GM23338 (cell line): ENCODE measurements around the gene TNFRSF21. TPM values are rescaled to one million over a fixed set of nuclear protein-coding genes. Genes with fewer than 3 reads are reported as not detected.

Experiments used
- ATAC-seq: fragments of 200-7000 bp; cut with Tn5 transposase; 3 replicates; pipeline ENCODE4 v1.9.1; 2020
- DNase-seq: peaks from one replicate; pipeline ENCODE4 v3.0.0-alpha.2; 2015; ENCODE audit warnings: low spot score
- H2AFZ ChIP-seq: fragments of 200-600 bp; sonication (generic); 2 replicates; pipeline ENCODE4 v1.8.0; 2016; ENCODE audit warnings: antibody characterized with exemption, mild to moderate bottlenecking, moderate library complexity
- H3F3A ChIP-seq: fragments of 200-600 bp; sonication (generic); replicated peaks from 2 replicates; pipeline ENCODE4 v1.8.0; 2017; ENCODE audit warnings: antibody characterized with exemption, mixed run types, low read depth
- H3K27ac ChIP-seq: fragments of 200-600 bp; sonication (generic); 2 replicates; pipeline ENCODE4 v1.6.1; 2016; ENCODE audit warnings: low read depth
- H3K27me3 ChIP-seq: fragments of 200-600 bp; sonication (generic); 2 replicates; pipeline ENCODE4 v1.8.0; 2016; ENCODE audit warnings: mild to moderate bottlenecking, mixed run types, moderate library complexity; ENCODE audit not compliant: insufficient read depth
- H3K36me3 ChIP-seq: fragments of 200-600 bp; sonication (generic); 2 replicates; pipeline ENCODE4 v1.8.0; 2016; ENCODE audit warnings: mild to moderate bottlenecking; ENCODE audit not compliant: insufficient read depth
- H3K4me1 ChIP-seq: fragments of 200-600 bp; sonication (generic); 2 replicates; pipeline ENCODE4 v1.8.0; 2016; ENCODE audit warnings: mild to moderate bottlenecking, moderate library complexity; ENCODE audit not compliant: insufficient read depth
- H3K4me2 ChIP-seq: fragments of 200-600 bp; sonication (generic); 2 replicates; pipeline ENCODE4 v1.7.1; 2017; ENCODE audit warnings: mixed run types
- H3K4me3 ChIP-seq: fragments of 200-600 bp; sonication (generic); 2 replicates; pipeline ENCODE4 v1.6.1; 2016; ENCODE audit warnings: mixed run types
- H3K79me2 ChIP-seq: fragments of 200-600 bp; sonication (generic); replicated peaks from 2 replicates; pipeline ENCODE4 v1.8.0; 2017; ENCODE audit warnings: mild to moderate bottlenecking; ENCODE audit not compliant: insufficient read depth
- H3K9me2 ChIP-seq: fragments of 200-600 bp; sonication (generic); 2 replicates; pipeline ENCODE4 v1.8.0; 2017; ENCODE audit not compliant: insufficient read depth
- H4K20me1 ChIP-seq: fragments of 200-600 bp; sonication (generic); replicated peaks from 2 replicates; pipeline ENCODE4 v1.8.0; 2017; ENCODE audit warnings: mild to moderate bottlenecking; ENCODE audit not compliant: insufficient read depth
- H3K27ac Mint-ChIP-seq: 2 replicates; pipeline ENCODE4 v1.8.0; 2020; ENCODE audit warnings: inconsistent platforms, mild to moderate bottlenecking, moderate library complexity, mixed read lengths
- H3K27me3 Mint-ChIP-seq: 3 replicates; pipeline ENCODE4 v1.8.0; 2022; ENCODE audit warnings: low read depth, mild to moderate bottlenecking, moderate library complexity, mixed read lengths, inconsistent platforms; ENCODE audit not compliant: insufficient read depth, poor library complexity
- H3K36me3 Mint-ChIP-seq: 3 replicates; pipeline ENCODE4 v1.8.0; 2021; ENCODE audit warnings: low read depth, mild to moderate bottlenecking, inconsistent platforms, moderate library complexity, mixed read lengths
- H3K4me1 Mint-ChIP-seq: 3 replicates; pipeline ENCODE4 v1.8.0; 2020; ENCODE audit warnings: mild to moderate bottlenecking, inconsistent platforms, mixed read lengths
- H3K4me3 Mint-ChIP-seq: 3 replicates; pipeline ENCODE4 v1.8.0; 2021; ENCODE audit warnings: moderate library complexity, mild to moderate bottlenecking, inconsistent platforms, mixed read lengths
- H3K9me3 Mint-ChIP-seq: 3 replicates; pipeline ENCODE4 v1.8.0; 2020; ENCODE audit warnings: moderate library complexity, mild to moderate bottlenecking, inconsistent platforms, mixed read lengths
- CTCF ChIP-seq, 2 experiments: fragments of 200-600 bp in 1 of 2; sonication (generic) in 1 of 2; conservative IDR thresholded peaks; 2 replicates each; pipeline versions ENCODE4 v1.5.1 to v1.6.1; 2016 to 2017; ENCODE audit warnings: antibody characterized with exemption in 2 of 2, low read depth in 2 of 2, mild to moderate bottlenecking in 2 of 2, moderate library complexity in 1 of 2
- EZH2 ChIP-seq: fragments of 200-600 bp; sonication (generic); IDR thresholded peaks from one replicate; pipeline ENCODE4 v1.8.0; 2017; ENCODE audit warnings: antibody characterized with exemption, mild to moderate bottlenecking, low read depth; ENCODE audit not compliant: unreplicated experiment
- JUNB ChIP-seq: IDR thresholded peaks from one replicate; pipeline ENCODE4 v1.6.1; 2016; ENCODE audit warnings: antibody characterized with exemption; ENCODE audit not compliant: unreplicated experiment
- POLR2AphosphoS5 ChIP-seq: IDR thresholded peaks from 2 replicates; pipeline ENCODE4 v1.6.1; 2016; ENCODE audit warnings: antibody characterized with exemption, low read depth
- STAT1 ChIP-seq: IDR thresholded peaks from one replicate; pipeline ENCODE4 v1.6.1; 2016; ENCODE audit warnings: antibody characterized with exemption; ENCODE audit not compliant: unreplicated experiment
- ZNF114 ChIP-seq: fragments of 250-450 bp; sonication (Bioruptor Pico); IDR thresholded peaks from 2 replicates; pipeline ENCODE4 v1.5.0; 2020; ENCODE audit warnings: mild to moderate bottlenecking, moderate library complexity
- ZNF331 ChIP-seq: fragments of 250-450 bp; sonication (Bioruptor Pico); IDR thresholded peaks from 2 replicates; pipeline ENCODE4 v1.5.0; 2020; ENCODE audit warnings: low read depth, mild to moderate bottlenecking, moderate library complexity
- polyA plus RNA-seq: library from polyadenylated mRNA; unstranded; fragments of >200 nt; fragmentation: Nextera tagmentation; extraction: Ambion mirVana; gene quantifications from 2 replicates; pipeline ENCODE4 v1.2.1, GENCODE V29; 2016
- total RNA-seq: library from RNA; depleted of rRNA; stranded (reverse); fragments of >200 nt; shearing (Covaris generic); gene quantifications from 2 replicates; pipeline ENCODE4 v1.2.3, GENCODE V29; 2014
- TF ChIP-seq, protein P1 (sequence below): fragments of 250-450 bp; sonication (Bioruptor Pico); IDR thresholded peaks from 2 replicates; pipeline ENCODE4 v1.5.0; 2020; ENCODE audit warnings: mild to moderate bottlenecking, moderate library complexity

Gene TNFRSF21
- total and polyA plus RNA-seq, 2 experiments from 2014 or later, result 22.1 to 48.1 TPM

GRCh38 chr6:47336334-47336733 is 26.6 kb upstream of the TNFRSF21 start (continued):
- TF ChIP-seq, protein P1, sequence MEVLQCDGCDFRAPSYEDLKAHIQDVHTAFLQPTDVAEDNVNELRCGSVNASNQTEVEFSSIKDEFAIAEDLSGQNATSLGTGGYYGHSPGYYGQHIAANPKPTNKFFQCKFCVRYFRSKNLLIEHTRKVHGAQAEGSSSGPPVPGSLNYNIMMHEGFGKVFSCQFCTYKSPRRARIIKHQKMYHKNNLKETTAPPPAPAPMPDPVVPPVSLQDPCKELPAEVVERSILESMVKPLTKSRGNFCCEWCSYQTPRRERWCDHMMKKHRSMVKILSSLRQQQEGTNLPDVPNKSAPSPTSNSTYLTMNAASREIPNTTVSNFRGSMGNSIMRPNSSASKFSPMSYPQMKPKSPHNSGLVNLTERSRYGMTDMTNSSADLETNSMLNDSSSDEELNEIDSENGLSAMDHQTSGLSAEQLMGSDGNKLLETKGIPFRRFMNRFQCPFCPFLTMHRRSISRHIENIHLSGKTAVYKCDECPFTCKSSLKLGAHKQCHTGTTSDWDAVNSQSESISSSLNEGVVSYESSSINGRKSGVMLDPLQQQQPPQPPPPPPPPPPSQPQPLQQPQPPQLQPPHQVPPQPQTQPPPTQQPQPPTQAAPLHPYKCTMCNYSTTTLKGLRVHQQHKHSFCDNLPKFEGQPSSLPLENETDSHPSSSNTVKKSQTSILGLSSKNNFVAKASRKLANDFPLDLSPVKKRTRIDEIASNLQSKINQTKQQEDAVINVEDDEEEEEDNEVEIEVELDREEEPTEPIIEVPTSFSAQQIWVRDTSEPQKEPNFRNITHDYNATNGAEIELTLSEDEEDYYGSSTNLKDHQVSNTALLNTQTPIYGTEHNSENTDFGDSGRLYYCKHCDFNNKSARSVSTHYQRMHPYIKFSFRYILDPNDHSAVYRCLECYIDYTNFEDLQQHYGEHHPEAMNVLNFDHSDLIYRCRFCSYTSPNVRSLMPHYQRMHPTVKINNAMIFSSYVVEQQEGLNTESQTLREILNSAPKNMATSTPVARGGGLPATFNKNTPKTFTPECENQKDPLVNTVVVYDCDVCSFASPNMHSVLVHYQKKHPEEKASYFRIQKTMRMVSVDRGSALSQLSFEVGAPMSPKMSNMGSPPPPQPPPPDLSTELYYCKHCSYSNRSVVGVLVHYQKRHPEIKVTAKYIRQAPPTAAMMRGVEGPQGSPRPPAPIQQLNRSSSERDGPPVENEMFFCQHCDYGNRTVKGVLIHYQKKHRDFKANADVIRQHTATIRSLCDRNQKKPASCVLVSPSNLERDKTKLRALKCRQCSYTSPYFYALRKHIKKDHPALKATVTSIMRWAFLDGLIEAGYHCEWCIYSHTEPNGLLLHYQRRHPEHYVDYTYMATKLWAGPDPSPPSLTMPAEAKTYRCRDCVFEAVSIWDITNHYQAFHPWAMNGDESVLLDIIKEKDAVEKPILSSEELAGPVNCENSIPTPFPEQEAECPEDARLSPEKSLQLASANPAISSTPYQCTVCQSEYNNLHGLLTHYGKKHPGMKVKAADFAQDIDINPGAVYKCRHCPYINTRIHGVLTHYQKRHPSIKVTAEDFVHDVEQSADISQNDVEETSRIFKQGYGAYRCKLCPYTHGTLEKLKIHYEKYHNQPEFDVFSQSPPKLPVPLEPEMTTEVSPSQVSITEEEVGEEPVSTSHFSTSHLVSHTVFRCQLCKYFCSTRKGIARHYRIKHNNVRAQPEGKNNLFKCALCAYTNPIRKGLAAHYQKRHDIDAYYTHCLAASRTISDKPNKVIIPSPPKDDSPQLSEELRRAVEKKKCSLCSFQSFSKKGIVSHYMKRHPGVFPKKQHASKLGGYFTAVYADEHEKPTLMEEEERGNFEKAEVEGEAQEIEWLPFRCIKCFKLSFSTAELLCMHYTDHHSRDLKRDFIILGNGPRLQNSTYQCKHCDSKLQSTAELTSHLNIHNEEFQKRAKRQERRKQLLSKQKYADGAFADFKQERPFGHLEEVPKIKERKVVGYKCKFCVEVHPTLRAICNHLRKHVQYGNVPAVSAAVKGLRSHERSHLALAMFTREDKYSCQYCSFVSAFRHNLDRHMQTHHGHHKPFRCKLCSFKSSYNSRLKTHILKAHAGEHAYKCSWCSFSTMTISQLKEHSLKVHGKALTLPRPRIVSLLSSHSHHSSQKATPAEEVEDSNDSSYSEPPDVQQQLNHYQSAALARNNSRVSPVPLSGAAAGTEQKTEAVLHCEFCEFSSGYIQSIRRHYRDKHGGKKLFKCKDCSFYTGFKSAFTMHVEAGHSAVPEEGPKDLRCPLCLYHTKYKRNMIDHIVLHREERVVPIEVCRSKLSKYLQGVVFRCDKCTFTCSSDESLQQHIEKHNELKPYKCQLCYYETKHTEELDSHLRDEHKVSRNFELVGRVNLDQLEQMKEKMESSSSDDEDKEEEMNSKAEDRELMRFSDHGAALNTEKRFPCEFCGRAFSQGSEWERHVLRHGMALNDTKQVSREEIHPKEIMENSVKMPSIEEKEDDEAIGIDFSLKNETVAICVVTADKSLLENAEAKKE, result no peak
- TF ChIP-seq CTCF (conservative IDR thresholded peaks at IDR 0.05; ENCODE audit: low read depth in 2 of 2) (no peak), STAT1 (no peak), ZNF114 (CRISPR knock-in tag) (no peak)

DNA sequence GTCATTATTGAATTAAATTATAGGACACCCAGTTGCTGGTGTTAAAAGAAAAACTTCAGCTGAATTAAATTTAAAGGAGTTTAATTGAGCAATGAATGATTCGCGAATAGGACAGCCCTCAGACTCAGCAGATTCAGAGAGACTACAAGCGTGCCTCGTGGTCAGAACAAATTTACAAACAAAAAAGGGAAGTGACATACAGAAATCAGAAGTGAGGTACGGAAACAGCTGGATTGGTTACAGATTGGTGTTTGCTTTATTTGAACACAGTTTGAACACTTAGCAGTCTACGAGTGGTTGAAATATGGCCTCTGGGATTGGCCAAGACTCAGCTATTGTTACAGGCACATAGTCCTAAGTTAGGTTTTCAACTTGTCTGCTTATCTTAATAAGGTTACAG is 25.8 kb upstream of the TNFRSF21 start:
- no peak for ATAC-seq
- no peak overlapping the region for H3K4me3 ChIP-seq
- TF ChIP-seq EZH2, result no peak
- TF ChIP-seq ZNF331, result no peak
- no peak for TF ChIP-seq JUNB
- TF ChIP-seq, protein P1, result no peak
- no peak for TF ChIP-seq POLR2AphosphoS5
- TF ChIP-seq STAT1, result no peak

More for the DNA sequence above, 25.8 kb upstream of the TNFRSF21 start:
- H3K9me2 ChIP-seq, result no peaks in the 10 kb centered on the region
- H3K4me2 ChIP-seq, result no peak overlapping the region
- no peaks in the 10 kb centered on the region for H3K4me1 ChIP-seq
- H2AFZ ChIP-seq, result no peak overlapping the region; the same call in 1 of the 2 replicates
- no peak for DNase-seq
- H3K4me3 Mint-ChIP-seq, result no peak overlapping the region
- no peaks in the 10 kb centered on the region for H3K79me2 ChIP-seq
- H3K27ac ChIP-seq, result no peak overlapping the region
- no peaks in the 10 kb centered on the region for H3K36me3 Mint-ChIP-seq
- H3F3A ChIP-seq, result no peaks in the 10 kb centered on the region
- H3K9me3 Mint-ChIP-seq, result peaks cover 3% of the 10 kb centered on the region; the same call in 2 of the 3 replicates
- no peaks in the 10 kb centered on the region for H4K20me1 ChIP-seq
- H3K36me3 ChIP-seq, result no peaks in the 10 kb centered on the region
- H3K27me3 Mint-ChIP-seq, result no peaks in the 10 kb centered on the region
- H3K27ac Mint-ChIP-seq, result no peak overlapping the region
- H3K4me1 Mint-ChIP-seq, result peaks cover 3% of the 10 kb centered on the region; the same call in 2 of the 3 replicates
- H3K27me3 ChIP-seq, result no peaks in the 10 kb centered on the region
